Mesothelial cell of epicardium (in vitro differentiated cells): Measurements from ENCODE around the gene KCNMA1. TPM values are rescaled to one million over a fixed set of nuclear protein-coding genes. Genes with fewer than 3 reads are reported as not detected.

Source experiments
- DNase-seq, 2 experiments: peaks; one replicate each; pipeline ENCODE4 v3.0.0; 2021; ENCODE audit warnings: low spot score in 2 of 2; ENCODE audit not compliant: unreplicated experiment in 2 of 2
- H3K27ac Mint-ChIP-seq: 2 replicates; pipeline ENCODE4 v1.8.0; 2021; ENCODE audit warnings: mixed read lengths
- H3K27me3 Mint-ChIP-seq: 2 replicates; pipeline ENCODE4 v1.8.0; 2021; ENCODE audit warnings: low read depth, mixed read lengths
- H3K36me3 Mint-ChIP-seq: 2 replicates; pipeline ENCODE4 v1.8.0; 2021; ENCODE audit warnings: mixed read lengths
- H3K4me1 Mint-ChIP-seq: 2 replicates; pipeline ENCODE4 v1.8.0; 2021; ENCODE audit warnings: mixed read lengths
- H3K4me3 Mint-ChIP-seq: 2 replicates; pipeline ENCODE4 v1.8.0; 2021; ENCODE audit warnings: mild to moderate bottlenecking, moderate library complexity, mixed read lengths
- H3K9me3 Mint-ChIP-seq: 2 replicates; pipeline ENCODE4 v1.8.0; 2021; ENCODE audit warnings: mixed read lengths
- CTCF ChIP-seq: fragments of 200-600 bp; sonication (generic); IDR thresholded peaks from one replicate; pipeline ENCODE4 v1.5.0; 2021; ENCODE audit warnings: antibody characterized with exemption; ENCODE audit not compliant: unreplicated experiment
- total RNA-seq: library from RNA; stranded (reverse); gene quantifications from 3 replicates; pipeline ENCODE4 v1.2.1, GENCODE V29; 2021

KCNMA1 gene
- total RNA-seq, 1 donor from 2014 or later = 44.0 TPM

GRCh38 chr10:77599651-77600050 is 38.0 kb downstream of the KCNMA1 start:
- H3K4me3 Mint-ChIP-seq = no peak overlapping the region
- no peak for TF ChIP-seq CTCF
- DNase-seq = no peak
- no peaks in the 10 kb centered on the region for H3K9me3 Mint-ChIP-seq
- no peaks in the 10 kb centered on the region for H3K27me3 Mint-ChIP-seq
- H3K27ac Mint-ChIP-seq = no peak overlapping the region
- peaks cover 10% of the 10 kb centered on the region for H3K4me1 Mint-ChIP-seq
- no peaks in the 10 kb centered on the region for H3K36me3 Mint-ChIP-seq

GRCh38 chr10:77598606-77599005 is 39.0 kb downstream of the KCNMA1 start:
- no peak for DNase-seq
- H3K4me3 Mint-ChIP-seq = no peak overlapping the region
- no peak overlapping the region for H3K27ac Mint-ChIP-seq
- no peaks in the 10 kb centered on the region for H3K27me3 Mint-ChIP-seq
- TF ChIP-seq CTCF = no peak
- no peaks in the 10 kb centered on the region for H3K9me3 Mint-ChIP-seq
- H3K36me3 Mint-ChIP-seq = no peaks in the 10 kb centered on the region
- peaks cover 9% of the 10 kb centered on the region for H3K4me1 Mint-ChIP-seq

GRCh38 chr10:77597560-77597959 is 40.0 kb downstream of the KCNMA1 start:
- Mint-ChIP-seq H3K9me3 (no peaks in the 10 kb centered on the region), H3K27me3 (no peaks in the 10 kb centered on the region), H3K27ac (no peak overlapping the region), H3K4me3 (no peak overlapping the region), H3K36me3 (no peaks in the 10 kb centered on the region), H3K4me1 (no peaks in the 10 kb centered on the region)
- DNase-seq = no peak
- TF ChIP-seq CTCF = no peak

- DNase-seq = no peak
- H3K27ac Mint-ChIP-seq = no peak overlapping the region
- no peaks in the 10 kb centered on the region for H3K27me3 Mint-ChIP-seq
- H3K4me3 Mint-ChIP-seq = no peak overlapping the region
- TF ChIP-seq CTCF = no peak
- H3K9me3 Mint-ChIP-seq = no peaks in the 10 kb centered on the region
- H3K4me1 Mint-ChIP-seq = no peaks in the 10 kb centered on the region
- peaks cover 3% of the 10 kb centered on the region for H3K36me3 Mint-ChIP-seq
These were observed 43.2 kb downstream of the KCNMA1 start for GRCh38 chr10:77594471-77594783.

GRCh38 chr10:77593771-77594470 is 43.7 kb downstream of the KCNMA1 start:
- H3K36me3 Mint-ChIP-seq = peaks cover 6% of the 10 kb centered on the region
- no peaks in the 10 kb centered on the region for H3K27me3 Mint-ChIP-seq
- H3K9me3 Mint-ChIP-seq = no peaks in the 10 kb centered on the region
- no peak overlapping the region for H3K27ac Mint-ChIP-seq
- no peak for TF ChIP-seq CTCF
- DNase-seq = no peak
- no peak overlapping the region for H3K4me3 Mint-ChIP-seq
- no peaks in the 10 kb centered on the region for H3K4me1 Mint-ChIP-seq
